BLaER1 treated with 17β-estradiol and CSF1 and Interleukin-3, amounts not matched to agents 10 nM and 100 nM (cell line): ENCODE measurements around the gene LIN28B.

Source experiments
- H3K27ac ChIP-seq, 11 experiments: shearing (Covaris generic); formaldehyde crosslinking; 2 replicates each; pipeline ENCODE4 v1.8.1; 2022
- H3K27me3 ChIP-seq, 11 experiments: shearing (Covaris generic); formaldehyde crosslinking; 2 replicates each; pipeline ENCODE4 v1.8.1; 2022
- H3K36me3 ChIP-seq, 11 experiments: shearing (Covaris generic); formaldehyde crosslinking; 2 replicates each; pipeline ENCODE4 v1.8.1; 2022
- H3K4me1 ChIP-seq, 10 experiments: shearing (Covaris generic); formaldehyde crosslinking; 2 replicates each; pipeline ENCODE4 v1.8.1; 2022
- H3K4me2 ChIP-seq, 11 experiments: shearing (Covaris generic); formaldehyde crosslinking; 2 replicates each; pipeline ENCODE4 v1.8.1; 2022
- H3K4me3 ChIP-seq, 10 experiments: shearing (Covaris generic); formaldehyde crosslinking; 2 replicates each; pipeline ENCODE4 v1.8.1; 2022
- H3K9ac ChIP-seq, 11 experiments: shearing (Covaris generic); formaldehyde crosslinking; 2 replicates each; pipeline ENCODE4 v1.8.1; 2022
- H3K9me3 ChIP-seq, 11 experiments: shearing (Covaris generic); formaldehyde crosslinking; replicated peaks in 1 of 11; 2 replicates each; pipeline ENCODE4 v1.8.1; 2022
- H4K20me1 ChIP-seq, 11 experiments: shearing (Covaris generic); formaldehyde crosslinking; 2 replicates each; pipeline ENCODE4 v1.8.1; 2022
- Cebpa-rat ChIP-seq, 11 experiments: shearing (Covaris generic); IDR thresholded peaks; 2 replicates each; pipeline ENCODE4 v1.8.1; 2022

Gene LIN28B

DNA sequence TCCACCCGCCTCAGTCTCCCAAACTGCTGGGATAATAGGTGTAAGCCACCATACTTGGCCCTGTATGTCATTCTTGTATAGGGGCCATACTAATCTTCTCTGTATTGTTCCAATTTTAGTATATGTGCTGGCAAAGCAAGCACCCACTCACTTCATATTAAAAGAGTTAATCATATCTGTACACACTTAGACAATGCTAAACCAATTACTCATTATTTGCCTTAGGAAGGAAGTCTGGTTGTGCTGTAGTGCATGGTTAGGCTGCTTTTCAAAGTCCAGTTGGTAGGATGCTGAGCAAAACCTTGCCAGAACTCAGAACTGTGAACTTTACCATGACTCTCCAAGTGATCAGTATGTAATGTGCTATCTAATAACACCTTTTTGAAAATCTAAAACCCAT, 88.6 kb downstream of the LIN28B start:
- no peak overlapping the region for H3K4me2 ChIP-seq
- H3K4me3 ChIP-seq = no peak overlapping the region
- H3K4me1 ChIP-seq = no peaks in the 10 kb centered on the region
- no peaks in the 10 kb centered on the region; a peak in 1 of 22 replicates for H4K20me1 ChIP-seq
- H3K36me3 ChIP-seq = no peaks in the 10 kb centered on the region
- no peaks in the 10 kb centered on the region for H3K9me3 ChIP-seq
- no peak overlapping the region for H3K9ac ChIP-seq
- H3K27me3 ChIP-seq = no peaks in the 10 kb centered on the region
- H3K27ac ChIP-seq = no peak overlapping the region
- no peak for TF ChIP-seq Cebpa-rat (IDR thresholded peaks at IDR 0.05)

DNA sequence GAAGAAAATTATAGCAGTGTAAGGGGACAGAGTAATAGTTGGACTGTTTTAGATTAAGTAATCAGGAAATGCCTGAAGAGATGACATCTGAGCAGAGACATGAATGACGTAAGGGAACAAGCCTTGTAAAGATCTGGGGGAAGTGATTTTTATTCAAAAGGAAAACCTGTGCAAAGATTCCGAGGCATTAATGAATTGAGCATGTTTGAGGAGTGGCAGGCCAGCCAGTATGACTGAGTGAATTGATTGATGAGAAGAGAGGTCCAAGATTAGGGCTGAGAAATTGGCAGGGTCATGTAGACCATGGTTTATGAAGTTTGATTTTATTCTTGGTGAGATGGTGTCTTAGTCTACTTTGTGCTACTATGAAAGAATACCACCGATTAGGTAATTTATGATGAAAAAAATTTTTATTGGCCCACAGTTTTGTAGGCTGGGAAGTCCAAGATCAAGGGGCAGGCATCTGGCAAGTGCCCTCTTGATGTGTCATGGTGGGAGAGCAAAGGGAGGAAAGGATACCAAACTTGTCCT, 95.1 kb downstream of the LIN28B start:
- H3K4me2 ChIP-seq = no peak overlapping the region
- H3K27ac ChIP-seq = no peak overlapping the region
- H3K36me3 ChIP-seq = no peaks in the 10 kb centered on the region
- TF ChIP-seq Cebpa-rat (IDR thresholded peaks at IDR 0.05) = no peak
- H3K27me3 ChIP-seq = no peaks in the 10 kb centered on the region
- H3K4me1 ChIP-seq = no peaks in the 10 kb centered on the region
- no peak overlapping the region for H3K4me3 ChIP-seq
- no peaks in the 10 kb centered on the region for H4K20me1 ChIP-seq
- H3K9ac ChIP-seq = no peak overlapping the region
- H3K9me3 ChIP-seq = no peaks in the 10 kb centered on the region

DNA sequence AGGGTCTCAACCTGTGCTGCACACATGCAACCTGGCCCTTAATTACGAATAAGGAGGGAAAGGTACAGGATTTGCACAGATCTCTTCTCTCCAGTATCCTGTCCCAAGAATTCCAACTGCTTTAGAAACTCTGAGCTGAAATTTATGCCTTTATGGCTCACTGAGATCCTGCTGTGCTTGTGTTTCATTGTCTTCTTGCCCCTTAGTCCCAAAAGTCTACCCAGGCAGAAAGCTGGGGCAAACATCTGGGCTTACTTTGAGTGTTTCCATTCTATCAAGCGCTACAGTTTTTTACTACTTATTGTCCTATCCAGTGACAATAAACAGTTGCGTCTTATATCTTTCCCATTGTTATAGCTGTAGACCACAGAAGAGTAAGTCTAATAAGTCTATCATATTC, 99.7 kb downstream of the LIN28B start:
- no peak overlapping the region for H3K27ac ChIP-seq
- no peak for TF ChIP-seq Cebpa-rat (IDR thresholded peaks at IDR 0.05)

DNA sequence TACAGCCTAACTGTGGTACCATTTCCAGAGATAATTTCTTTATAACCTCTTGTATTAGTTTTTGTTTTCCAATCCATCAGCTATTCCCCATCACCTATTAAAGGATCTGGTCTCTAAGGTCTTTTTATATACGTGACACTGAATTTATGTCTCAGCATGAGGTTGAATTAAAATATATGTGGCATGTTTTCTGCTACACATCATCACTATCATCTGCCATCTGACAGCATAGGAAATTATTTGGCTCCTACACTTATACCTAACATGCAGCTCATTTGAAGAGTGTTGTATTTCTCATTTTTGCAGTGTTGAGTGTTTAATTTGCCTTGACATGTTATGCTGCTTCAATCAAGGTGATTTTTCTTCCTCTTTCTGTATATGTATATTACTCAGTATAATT, 100.3 kb downstream of the LIN28B start:
- TF ChIP-seq Cebpa-rat (IDR thresholded peaks at IDR 0.05) = no peak
- H4K20me1 ChIP-seq = no peaks in the 10 kb centered on the region
- no peak overlapping the region for H3K4me3 ChIP-seq
- H3K9me3 ChIP-seq = no peaks in the 10 kb centered on the region
- no peak overlapping the region for H3K27ac ChIP-seq
- no peaks in the 10 kb centered on the region for H3K27me3 ChIP-seq
- H3K36me3 ChIP-seq = no peaks in the 10 kb centered on the region
- no peak overlapping the region for H3K4me2 ChIP-seq
- H3K9ac ChIP-seq = no peak overlapping the region
- peaks cover 7 to 15% (median 10%) of the 10 kb centered on the region in 10 experiments; a peak in 17 of 20 replicates for H3K4me1 ChIP-seq

More for the DNA sequence above, 99.7 kb downstream of the LIN28B start:
- H3K4me3 ChIP-seq = no peak overlapping the region
- no peaks in the 10 kb centered on the region for H4K20me1 ChIP-seq
- H3K4me2 ChIP-seq = no peak overlapping the region
- no peak overlapping the region for H3K9ac ChIP-seq
- no peaks in the 10 kb centered on the region for H3K27me3 ChIP-seq
- H3K36me3 ChIP-seq = no peaks in the 10 kb centered on the region
- H3K4me1 ChIP-seq = peaks cover 7 to 15% (median 10%) of the 10 kb centered on the region in 10 experiments; a peak in 17 of 20 replicates
- H3K9me3 ChIP-seq = no peaks in the 10 kb centered on the region

DNA sequence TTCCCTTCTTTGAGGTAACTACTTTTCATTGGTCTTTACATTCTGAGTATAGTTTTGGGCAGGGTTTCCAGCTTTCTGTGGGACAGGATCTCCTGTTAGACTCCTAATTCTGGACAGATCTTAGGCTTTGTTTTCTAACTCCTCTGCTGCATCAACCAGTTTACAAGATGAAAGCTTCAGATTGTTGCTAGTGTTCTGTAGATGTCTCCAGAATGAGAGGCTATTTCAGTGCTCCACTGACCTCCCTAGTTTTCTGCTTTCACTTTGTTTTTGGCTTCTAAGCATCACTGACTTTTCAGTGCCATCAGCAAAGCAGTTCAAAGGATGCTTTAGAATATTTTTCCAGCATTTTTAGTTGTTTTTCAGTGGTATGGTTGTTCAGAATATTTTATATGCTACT, 101.4 kb downstream of the LIN28B start:
- Histone ChIP-seq H4K20me1 (no peaks in the 10 kb centered on the region), H3K9ac (no peak overlapping the region), H3K36me3 (no peaks in the 10 kb centered on the region), H3K27ac (no peak overlapping the region), H3K9me3 (no peaks in the 10 kb centered on the region), H3K4me2 (0 out of 22 replicates have a peak overlapping the region, but pooled peaks of 1 of the 11 experiments have one; percentile 14), H3K4me3 (no peak overlapping the region), H3K27me3 (no peaks in the 10 kb centered on the region), H3K4me1 (peaks cover 7 to 15% (median 10%) of the 10 kb centered on the region in 10 experiments; a peak in 17 of 20 replicates)
- no peak for TF ChIP-seq Cebpa-rat (IDR thresholded peaks at IDR 0.05)

DNA sequence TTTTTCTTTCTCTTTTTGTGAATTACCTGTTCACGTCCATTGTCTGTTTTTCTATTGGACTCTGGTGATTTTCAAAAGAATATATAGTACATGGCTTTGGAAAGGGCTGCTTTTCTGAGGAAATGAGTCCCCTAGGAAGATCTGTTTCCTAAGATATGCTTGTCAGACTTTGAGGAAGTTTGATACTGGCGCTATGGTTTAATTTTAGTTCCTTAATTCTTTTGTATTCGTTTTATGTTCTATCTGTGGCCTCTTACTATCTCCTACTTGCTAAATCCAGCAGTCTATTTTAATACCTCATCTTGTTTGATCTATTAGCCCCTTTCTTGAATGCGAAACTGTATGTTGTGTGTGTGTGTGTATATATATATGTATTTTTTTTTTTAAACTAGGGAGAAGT, 101.9 kb downstream of the LIN28B start:
- H4K20me1 ChIP-seq = no peaks in the 10 kb centered on the region
- H3K27me3 ChIP-seq = no peaks in the 10 kb centered on the region
- TF ChIP-seq Cebpa-rat (IDR thresholded peaks at IDR 0.05) = no peak
- H3K27ac ChIP-seq = no peak overlapping the region
- no peaks in the 10 kb centered on the region for H3K36me3 ChIP-seq
- H3K4me3 ChIP-seq = no peak overlapping the region
- no peak overlapping the region for H3K9ac ChIP-seq
- no peaks in the 10 kb centered on the region for H3K9me3 ChIP-seq
- peaks cover 7 to 15% (median 10%) of the 10 kb centered on the region in 10 experiments; a peak in 17 of 20 replicates for H3K4me1 ChIP-seq
- peak overlapping the region in 7 of 11 experiments; percentile 5 to 36 (median 20); a peak in 6 of 22 replicates for H3K4me2 ChIP-seq

DNA sequence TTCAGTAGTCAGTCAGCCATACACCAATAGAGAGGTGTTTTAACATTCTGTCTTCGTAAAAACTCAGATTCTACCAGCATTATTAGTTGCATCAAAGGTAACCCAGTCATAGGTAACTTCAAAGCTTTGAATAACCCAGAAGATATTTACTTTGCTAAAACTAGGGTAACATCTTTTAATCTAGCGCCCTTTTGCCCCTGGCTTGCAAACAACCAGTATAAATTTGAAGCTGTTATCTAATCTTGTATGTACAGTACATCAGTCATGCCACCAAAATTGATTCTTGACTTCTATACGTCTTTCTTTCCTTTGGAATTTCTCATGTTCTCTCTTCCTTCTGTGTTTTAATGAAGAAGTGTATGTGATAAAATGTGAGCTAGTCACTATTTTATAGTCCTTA, 109.3 kb downstream of the LIN28B start:
- no peaks in the 10 kb centered on the region for H3K27me3 ChIP-seq
- no peaks in the 10 kb centered on the region for H3K4me1 ChIP-seq
- H3K27ac ChIP-seq = no peak overlapping the region
- H4K20me1 ChIP-seq = no peaks in the 10 kb centered on the region
- H3K36me3 ChIP-seq = no peaks in the 10 kb centered on the region
- no peaks in the 10 kb centered on the region for H3K9me3 ChIP-seq
- no peak overlapping the region for H3K4me3 ChIP-seq
- no peak overlapping the region for H3K4me2 ChIP-seq
- H3K9ac ChIP-seq = no peak overlapping the region
- TF ChIP-seq Cebpa-rat (IDR thresholded peaks at IDR 0.05) = no peak

DNA sequence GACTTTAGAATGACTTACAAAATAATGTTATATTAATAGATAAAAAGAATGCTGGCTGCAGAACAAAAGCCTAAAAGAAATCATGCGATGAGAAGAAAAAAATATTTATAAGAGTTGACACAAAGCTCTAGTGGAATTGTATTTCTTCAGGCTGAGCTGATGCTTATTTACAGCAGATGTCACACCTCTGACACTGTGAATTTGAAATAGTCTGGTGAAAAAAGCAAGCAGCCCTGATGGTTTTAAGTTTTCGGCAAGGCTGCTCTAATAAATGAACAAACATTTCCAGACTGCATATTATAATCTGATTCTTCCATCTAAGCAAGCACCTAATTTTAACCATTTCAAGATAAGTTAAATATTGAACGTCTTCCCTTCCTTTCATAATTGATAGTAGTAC, 109.9 kb downstream of the LIN28B start:
- no peaks in the 10 kb centered on the region for H3K36me3 ChIP-seq
- no peak for TF ChIP-seq Cebpa-rat (IDR thresholded peaks at IDR 0.05)

DNA sequence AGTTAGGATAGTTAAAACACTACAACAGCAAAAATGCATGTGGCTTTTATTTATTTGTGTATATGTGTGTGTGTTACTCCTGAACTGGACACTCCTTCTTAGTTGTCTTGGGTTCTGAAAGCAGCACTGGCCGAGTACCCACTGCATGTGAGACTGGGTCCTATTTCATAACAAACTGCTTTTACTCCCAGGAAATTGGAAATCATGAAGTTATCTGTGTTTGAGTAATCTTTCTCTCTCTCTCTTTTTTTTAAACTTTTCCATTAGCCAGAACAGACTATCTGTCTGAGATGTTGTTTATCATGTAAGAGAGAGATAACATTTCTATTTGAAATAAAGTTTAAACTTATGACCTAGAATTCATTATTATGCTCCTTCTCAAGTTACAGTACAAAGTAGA, 110.4 kb downstream of the LIN28B start:
- Histone ChIP-seq H3K36me3 (no peaks in the 10 kb centered on the region), H3K4me2 (no peak overlapping the region), H3K9me3 (no peaks in the 10 kb centered on the region), H3K9ac (no peak overlapping the region), H3K4me1 (no peaks in the 10 kb centered on the region), H3K4me3 (no peak overlapping the region), H3K27ac (no peak overlapping the region), H3K27me3 (no peaks in the 10 kb centered on the region), H4K20me1 (no peaks in the 10 kb centered on the region)
- no peak for TF ChIP-seq Cebpa-rat (IDR thresholded peaks at IDR 0.05)

More for the DNA sequence above, 109.9 kb downstream of the LIN28B start:
- Histone ChIP-seq H3K27ac (no peak overlapping the region), H3K27me3 (no peaks in the 10 kb centered on the region), H3K4me3 (no peak overlapping the region), H3K4me2 (no peak overlapping the region), H3K9me3 (no peaks in the 10 kb centered on the region), H4K20me1 (no peaks in the 10 kb centered on the region), H3K4me1 (no peaks in the 10 kb centered on the region), H3K9ac (no peak overlapping the region)

DNA sequence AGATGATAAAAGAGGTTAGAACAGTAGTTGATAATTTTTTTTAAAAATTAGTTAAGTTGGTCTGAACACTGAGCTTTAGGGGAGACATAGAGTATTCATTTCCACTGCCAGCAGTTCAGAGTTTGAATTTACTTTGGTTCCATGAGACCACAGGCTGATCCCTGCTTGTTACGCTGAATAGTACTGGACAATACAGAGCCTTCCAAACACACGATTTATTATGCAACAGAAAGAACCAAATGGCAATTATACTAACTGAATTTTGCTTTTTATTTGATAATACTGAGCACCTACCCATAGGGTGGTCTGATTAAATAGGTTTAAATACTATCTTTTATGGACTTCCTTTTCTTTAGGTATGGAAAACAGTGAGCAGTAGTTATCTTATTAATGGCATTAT, 111.5 kb downstream of the LIN28B start:
- H3K9ac ChIP-seq = no peak overlapping the region
- H3K36me3 ChIP-seq = no peaks in the 10 kb centered on the region
- no peaks in the 10 kb centered on the region for H3K4me1 ChIP-seq
- no peaks in the 10 kb centered on the region for H3K27me3 ChIP-seq
- no peak overlapping the region for H3K27ac ChIP-seq
- no peaks in the 10 kb centered on the region for H3K9me3 ChIP-seq
- H3K4me2 ChIP-seq = no peak overlapping the region
- no peak for TF ChIP-seq Cebpa-rat (IDR thresholded peaks at IDR 0.05)
- no peak overlapping the region for H3K4me3 ChIP-seq
- no peaks in the 10 kb centered on the region for H4K20me1 ChIP-seq
